Measurements from ENCODE around the gene B3GAT1.

GRCh38 chr11:134460881-134461280 is 48.8 kb upstream of the B3GAT1 start:
- TF ChIP-seq CTCF (IDR thresholded peaks at IDR 0.05; ENCODE audit: low read length) (no peak), EZH2phosphoT487 (IDR thresholded peaks at IDR 0.05; ENCODE audit: low read length) (no peak), EZH2 (optimal IDR thresholded peaks at IDR 0.05; ENCODE audit: low read depth, low read length) (no peak)
